ENCODE data around the gene IFNLR1.

- TF ChIP-seq POLR2AphosphoS5 (IDR thresholded peaks at IDR 0.05) (no peak), CTCF (IDR thresholded peaks at IDR 0.05) (no peak), POLR2A (IDR thresholded peaks at IDR 0.05) (no peak), EP300 (IDR thresholded peaks at IDR 0.05) (no peak)
Observed at GRCh38 chr1:24140741-24141181, 46.3 kb downstream of the IFNLR1 start.
